GDM1 (cell line): ENCODE data around the gene MARCHF2.
A peak's percentile ranks its signal among the peaks of the same experiment; 100 is the strongest.

Experiments used
- DNase-seq: peaks from one replicate; lab custom pipeline; 2025; lab: John Stamatoyannopoulos, UW

The MARCHF2 gene

GRCh38 chr19:8478598-8478997 lies 65.5 kb downstream of the MARCHF2 start:
- DNase-seq: no peak

GRCh38 chr19:8481201-8481600 lies 68.1 kb downstream of the MARCHF2 start:
- DNase-seq: no peak

GRCh38 chr19:8481616-8482015 lies 68.5 kb downstream of the MARCHF2 start:
- DNase-seq: no peak

- DNase-seq: no peak
Measured at GRCh38 chr19:8482696-8483095, 69.6 kb downstream of the MARCHF2 start.

GRCh38 chr19:8483165-8483564 lies 70.1 kb downstream of the MARCHF2 start:
- DNase-seq: no peak

GRCh38 chr19:8484331-8484894 lies 71.3 kb downstream of the MARCHF2 start:
- DNase-seq: no peak

- no peak for DNase-seq
Measured at GRCh38 chr19:8485561-8486371, 72.7 kb downstream of the MARCHF2 start.

GRCh38 chr19:8486661-8487136 lies 73.6 kb downstream of the MARCHF2 start:
- DNase-seq: no peak

- peak; percentile 94 for DNase-seq
Measured at GRCh38 chr19:8487137-8487851, 74.2 kb downstream of the MARCHF2 start.

GRCh38 chr19:8488365-8488764 lies 75.3 kb downstream of the MARCHF2 start:
- DNase-seq: no peak
